ENCODE measurements around the gene GLRA1. TPM values are rescaled to one million over a fixed set of nuclear protein-coding genes. Genes with fewer than 3 reads are reported as not detected.
"Not testable (repeated sequence)": the region's sequence is repeated elsewhere in the genome, so short reads cannot be mapped to it uniquely, and the experiment has no call there.

The GLRA1 gene
- total RNA-seq, 1 donor from 2014 or later, result not detected

GRCh38 chr5:151886546-151887275, 37.9 kb downstream of the GLRA1 start:
- ATAC-seq (no peak), DNase-seq (ENCODE audit: low spot score) (no peak)

- no peak for DNase-seq (ENCODE audit: low spot score)
- no peak for ATAC-seq
These were observed 39.3 kb downstream of the GLRA1 start for GRCh38 chr5:151885138-151885908.

DNA sequence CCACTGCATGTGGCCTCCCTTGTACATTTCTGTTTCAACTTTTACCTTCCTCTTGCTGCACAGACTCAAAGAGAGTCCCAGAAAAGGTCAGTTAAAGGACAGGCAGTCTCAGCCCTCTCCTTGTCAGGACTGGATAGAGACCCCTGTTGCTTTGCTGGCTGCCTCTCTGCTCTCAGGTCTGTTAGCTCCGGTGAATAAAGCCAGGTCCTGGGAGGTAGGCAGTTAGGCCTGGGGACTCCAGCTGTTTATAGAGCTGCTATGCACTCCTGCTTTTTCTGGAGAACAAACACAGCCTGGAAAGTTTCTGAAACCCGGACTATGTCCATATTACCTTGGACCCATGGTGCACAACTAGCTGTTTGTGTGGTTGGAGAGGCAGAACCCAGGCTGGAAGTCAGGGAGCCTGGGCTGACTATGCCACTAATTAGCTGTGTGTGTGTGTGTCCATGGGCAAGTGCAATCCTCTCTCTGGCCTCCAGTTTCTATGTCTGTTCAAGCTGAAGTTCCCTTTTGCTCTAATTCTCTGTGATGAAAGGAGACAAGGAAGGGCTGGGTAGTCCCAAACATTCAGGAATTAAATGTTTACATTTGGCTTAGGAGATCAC, 42.9 kb downstream of the GLRA1 start:
- DNase-seq (ENCODE audit: low spot score), result no peak
- ATAC-seq, result no peak

GRCh38 chr5:151880324-151880723, 44.3 kb downstream of the GLRA1 start:
- peak; percentile 72 for ATAC-seq
- DNase-seq (ENCODE audit: low spot score), result peak; percentile 52

DNA sequence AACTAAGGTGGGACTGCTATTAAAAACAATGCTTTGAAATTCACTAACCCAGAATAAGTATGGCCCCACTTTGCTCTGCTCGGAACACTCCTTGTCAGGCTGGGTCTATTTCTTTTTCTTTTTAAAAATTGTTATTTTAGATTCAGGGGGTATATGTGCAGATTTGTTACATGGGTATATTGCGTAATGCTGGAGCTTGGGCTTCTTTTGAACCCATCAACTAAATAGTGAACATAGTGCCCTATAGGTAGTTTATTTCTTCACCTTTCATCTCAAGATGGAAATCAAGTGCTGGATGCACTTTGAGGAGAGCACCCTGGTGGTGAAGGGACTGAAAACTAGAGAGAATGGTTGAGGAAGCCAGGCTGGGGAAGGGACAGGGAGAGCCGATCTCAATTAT, 51.0 kb downstream of the GLRA1 start:
- DNase-seq (ENCODE audit: low spot score), result no peak
- no peak for ATAC-seq

DNA sequence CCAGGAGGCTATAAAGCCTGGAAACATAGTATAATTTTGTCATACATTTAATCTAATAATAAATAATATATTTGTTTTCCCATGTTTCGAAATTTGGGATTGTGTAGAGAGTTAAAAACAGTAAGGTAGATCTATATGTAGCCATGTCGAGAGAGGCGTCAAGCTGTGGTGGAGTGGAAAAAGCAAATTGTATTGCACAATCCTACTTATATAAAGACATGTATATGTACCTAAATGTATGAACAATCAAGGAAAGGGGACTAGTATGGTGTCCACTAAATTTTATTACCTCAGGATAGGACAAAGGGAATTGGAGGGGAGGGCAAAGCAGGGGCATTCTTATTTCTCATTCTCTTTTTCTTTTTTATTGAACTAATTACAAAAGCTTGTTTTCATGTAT, 52.0 kb downstream of the GLRA1 start:
- DNase-seq (ENCODE audit: low spot score) (no peak), ATAC-seq (no peak)

DNA sequence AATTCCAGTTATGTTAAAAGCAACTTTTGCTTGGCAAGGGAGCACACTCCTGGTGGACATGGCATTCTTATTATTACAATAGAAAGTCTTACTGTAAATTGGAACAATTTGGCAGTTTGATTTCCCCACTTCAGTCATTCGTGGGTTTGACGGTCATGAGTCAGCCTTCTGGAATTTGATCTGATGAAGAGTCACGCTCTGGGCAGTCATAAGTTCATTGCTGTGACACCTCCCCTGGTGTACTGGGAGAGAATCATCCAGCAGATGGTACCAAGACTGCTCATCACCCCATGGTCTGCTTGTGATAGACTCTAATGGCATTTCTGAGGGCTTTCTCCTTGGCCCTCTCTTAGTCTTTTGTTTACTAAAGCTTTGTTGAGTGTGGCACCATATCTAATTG, 53.8 kb downstream of the GLRA1 start:
- DNase-seq (ENCODE audit: low spot score) (no peak), ATAC-seq (no peak)

GRCh38 chr5:151870271-151870670, 54.4 kb downstream of the GLRA1 start:
- ATAC-seq, result no peak

GRCh38 chr5:151869843-151870242, 54.8 kb downstream of the GLRA1 start:
- no peak for ATAC-seq
- no peak for DNase-seq (ENCODE audit: low spot score)

More at GRCh38 chr5:151870271-151870670, 54.4 kb downstream of the GLRA1 start:
- DNase-seq (ENCODE audit: low spot score), result no peak

- ATAC-seq (no peak), DNase-seq (ENCODE audit: low spot score) (no peak)
These were observed 56.2 kb downstream of the GLRA1 start for GRCh38 chr5:151868451-151868850.

GRCh38 chr5:151864061-151864748, 60.4 kb downstream of the GLRA1 start:
- DNase-seq (ENCODE audit: low spot score) (no peak), ATAC-seq (no peak)

GRCh38 chr5:151863566-151863965, 61.1 kb downstream of the GLRA1 start:
- DNase-seq (ENCODE audit: low spot score) (no peak), ATAC-seq (no peak)

DNA sequence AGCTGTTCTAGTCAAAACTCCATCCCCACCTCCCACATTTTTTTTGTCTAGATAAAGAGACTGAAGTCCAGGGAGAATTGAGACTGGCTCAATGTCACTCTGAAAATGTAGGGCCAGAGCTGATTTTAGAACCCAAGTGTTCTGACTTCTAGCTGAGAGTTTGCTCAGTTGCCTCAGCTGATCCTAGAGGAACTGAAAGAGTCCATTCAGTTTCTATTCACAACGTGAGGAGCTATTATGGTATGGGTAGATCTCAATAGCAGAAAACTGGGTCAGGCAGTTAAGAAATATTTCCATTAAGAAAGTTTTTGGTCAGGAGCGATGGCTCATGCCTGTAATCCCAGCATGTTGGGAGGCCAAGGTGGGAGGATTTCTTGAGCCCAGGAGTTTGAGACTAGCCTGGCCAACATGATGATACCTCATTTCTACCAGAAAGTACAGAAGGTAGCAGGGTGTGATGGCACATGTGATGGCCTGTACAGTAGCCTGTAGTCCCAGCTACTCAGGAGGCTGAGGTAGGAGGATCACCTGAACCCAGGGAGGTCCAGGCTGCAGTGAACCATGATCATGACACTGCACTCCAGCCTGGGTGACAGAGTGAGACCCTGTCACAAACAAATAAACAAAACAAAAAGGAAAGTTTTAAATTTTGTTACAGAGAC, 61.7 kb downstream of the GLRA1 start:
- no peak for DNase-seq (ENCODE audit: low spot score)
- ATAC-seq, result no peak

DNA sequence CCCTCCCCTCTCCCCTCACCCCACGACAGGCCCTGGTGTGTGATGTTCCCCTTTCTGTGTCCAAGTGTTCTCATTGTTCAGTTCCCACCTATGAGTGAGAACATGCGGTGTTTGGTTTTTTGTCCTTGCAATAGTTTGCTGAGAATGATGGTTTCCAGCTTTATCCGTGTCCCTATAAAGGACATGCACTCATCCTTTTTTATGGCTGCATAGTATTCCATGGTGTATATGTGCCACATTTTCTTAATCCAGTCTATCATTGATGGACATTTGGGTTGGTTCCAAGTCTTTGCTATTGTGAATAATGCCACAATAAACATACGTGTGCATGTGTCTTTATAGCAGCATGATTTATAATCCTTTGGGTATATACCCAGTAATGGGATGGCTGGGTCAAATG, 63.8 kb downstream of the GLRA1 start:
- ATAC-seq; DNase-seq (ENCODE audit: low spot score): not testable (repeated sequence)

GRCh38 chr5:151856861-151857260, 67.8 kb downstream of the GLRA1 start:
- ATAC-seq, result no peak
- DNase-seq (ENCODE audit: low spot score), result no peak

DNA sequence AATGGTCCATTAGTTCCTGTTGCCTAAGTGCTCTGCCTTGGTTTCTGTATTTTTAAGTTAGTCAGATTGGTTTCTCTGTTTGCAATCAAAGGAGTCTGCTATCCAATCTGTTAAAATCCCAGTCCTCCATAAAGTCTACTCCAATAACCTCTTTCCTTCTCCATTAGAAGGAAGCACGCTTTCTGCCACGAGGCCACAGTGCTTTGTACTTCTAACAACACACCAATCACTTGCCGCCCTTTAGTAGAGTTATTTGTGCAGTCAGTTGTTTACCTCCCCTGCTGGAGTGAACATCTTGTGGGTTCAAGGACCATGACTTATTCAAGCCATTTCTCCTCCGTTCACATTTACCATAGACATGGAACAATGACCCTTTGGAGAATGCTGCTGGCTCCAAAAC, 69.0 kb downstream of the GLRA1 start:
- ATAC-seq, result no peak
- DNase-seq (ENCODE audit: low spot score), result no peak

DNA sequence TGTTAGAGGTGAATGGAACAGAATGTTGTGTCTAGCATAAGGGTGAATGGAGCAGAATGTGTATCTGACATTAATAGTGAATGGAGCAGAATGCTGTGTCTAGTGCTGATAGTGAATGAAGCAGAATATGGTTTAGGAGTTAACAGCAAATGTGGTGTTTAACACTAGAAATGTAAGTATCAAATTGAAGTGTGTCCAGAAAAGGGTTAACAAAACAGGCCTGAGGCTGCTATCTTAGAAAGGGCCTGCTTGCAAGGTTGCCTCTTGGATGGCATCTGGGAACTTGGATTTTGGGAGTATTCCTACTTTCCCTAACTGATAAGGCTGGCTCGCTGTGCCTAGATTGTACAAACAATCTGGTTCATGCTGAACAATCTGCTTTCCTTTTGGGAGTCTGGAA, 76.8 kb downstream of the GLRA1 start:
- DNase-seq (ENCODE audit: low spot score) (no peak), ATAC-seq (no peak)

GRCh38 chr5:151846765-151847164, 77.9 kb downstream of the GLRA1 start:
- ATAC-seq, result no peak
- no peak for DNase-seq (ENCODE audit: low spot score)

DNA sequence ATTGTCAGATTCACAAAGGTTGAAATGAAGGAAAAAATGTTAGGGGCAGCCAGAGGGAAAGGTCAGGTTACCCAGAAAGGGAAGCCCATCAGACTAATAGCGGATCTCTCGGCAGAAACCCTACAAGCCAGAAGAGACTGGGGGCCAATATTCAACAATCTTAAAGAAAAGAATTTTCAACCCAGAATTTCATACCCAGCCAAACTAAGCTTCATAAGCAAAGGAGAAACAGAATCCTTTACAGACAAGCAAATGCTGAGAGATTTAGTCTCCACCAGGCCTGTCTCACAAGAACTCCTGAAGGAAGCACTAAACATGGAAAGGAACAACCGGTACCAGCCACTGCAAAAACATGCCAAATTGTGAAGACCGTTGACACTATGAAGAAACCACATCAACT, 91.8 kb downstream of the GLRA1 start:
- not testable (repeated sequence) for DNase-seq (ENCODE audit: low spot score); ATAC-seq

DNA sequence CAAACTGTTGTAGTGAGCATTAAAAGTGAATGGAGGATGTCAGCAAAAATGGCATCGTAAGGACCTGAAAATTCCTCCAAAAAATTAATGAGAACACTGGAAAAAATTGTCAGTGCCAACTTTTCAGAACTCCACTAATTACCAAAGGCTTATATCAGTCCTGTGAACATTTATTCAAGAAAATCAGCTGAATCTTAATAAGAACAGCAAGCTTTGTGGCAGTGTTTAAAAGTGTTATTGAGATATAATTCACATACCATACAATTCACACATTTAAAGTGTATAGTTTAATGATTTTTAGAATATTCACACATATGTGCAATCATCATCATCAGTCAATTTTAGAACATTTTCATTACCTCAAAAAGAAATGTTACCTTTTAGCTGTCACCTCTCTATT, 95.3 kb downstream of the GLRA1 start:
- DNase-seq (ENCODE audit: low spot score) (no peak), ATAC-seq (no peak)

DNA sequence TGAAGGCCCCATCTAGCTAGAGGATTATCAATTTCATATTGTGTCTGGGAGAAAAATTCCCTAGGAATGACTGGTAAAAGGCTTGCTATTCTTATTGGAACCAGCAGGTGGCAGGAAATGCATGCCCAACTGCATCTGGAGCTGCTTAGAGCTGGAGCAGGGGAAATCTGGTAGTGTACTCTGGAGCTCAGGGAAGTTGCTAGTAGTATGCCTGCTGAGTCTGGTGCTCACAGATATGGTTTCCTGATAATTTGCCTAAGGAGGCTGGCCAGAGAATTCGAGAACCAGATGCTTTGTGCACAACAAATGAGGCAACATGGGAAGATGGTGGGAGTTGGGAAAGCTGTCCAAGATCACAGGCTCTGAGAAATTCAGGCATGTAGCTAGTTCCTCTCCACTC, 99.2 kb downstream of the GLRA1 start:
- peak; percentile 90 for ATAC-seq
- DNase-seq (ENCODE audit: low spot score), result no peak

Data from left lobe of liver (tissue), 2 donors.